Ramos (cell line): ENCODE results near the gene MAD2L2.

Experiments used
- in situ Hi-C: fragments of 300-500 bp; cut with MboI; formaldehyde crosslinking; loops from one replicate; pipeline ENCODE4 v1.14.3; 2022; ENCODE audit warnings: low sequenced_read_pairs; ENCODE audit not compliant: unreplicated experiment

Gene MAD2L2

GRCh38 chr1:11640944-11641343 is 40.0 kb downstream of the MAD2L2 start:
- in situ Hi-C loops, result loop anchor here (5.0 kb wide), 2 partner anchors 319 to 609 kb away; no protein-coding TSS in a partner anchor

GRCh38 chr1:11640101-11640500 is 40.8 kb downstream of the MAD2L2 start:
- in situ Hi-C loops, result loop anchor here (5.0 kb wide), 2 partner anchors 318 to 608 kb away; no protein-coding TSS in a partner anchor

GRCh38 chr1:11639372-11639771 is 41.6 kb downstream of the MAD2L2 start:
- in situ Hi-C loops, result no loop called here

- in situ Hi-C loops, result no loop called here
These were observed 42.8 kb downstream of the MAD2L2 start for GRCh38 chr1:11638121-11638520.

- in situ Hi-C loops, result no loop called here
These were observed 46.4 kb downstream of the MAD2L2 start for GRCh38 chr1:11634365-11635192.

GRCh38 chr1:11629184-11630016 is 51.5 kb downstream of the MAD2L2 start:
- in situ Hi-C loops, result no loop called here

GRCh38 chr1:11628767-11629166 is 52.2 kb downstream of the MAD2L2 start:
- in situ Hi-C loops, result no loop called here

- in situ Hi-C loops, result no loop called here
These were observed 54.4 kb downstream of the MAD2L2 start for GRCh38 chr1:11626551-11626950.
